Measurements from ENCODE around the gene TDRD9. TPM values are rescaled to one million over a fixed set of nuclear protein-coding genes. Genes with fewer than 3 reads are reported as not detected.

The TDRD9 gene
- total RNA-seq, 1 donor from 2014 or later = 4.8 TPM

DNA sequence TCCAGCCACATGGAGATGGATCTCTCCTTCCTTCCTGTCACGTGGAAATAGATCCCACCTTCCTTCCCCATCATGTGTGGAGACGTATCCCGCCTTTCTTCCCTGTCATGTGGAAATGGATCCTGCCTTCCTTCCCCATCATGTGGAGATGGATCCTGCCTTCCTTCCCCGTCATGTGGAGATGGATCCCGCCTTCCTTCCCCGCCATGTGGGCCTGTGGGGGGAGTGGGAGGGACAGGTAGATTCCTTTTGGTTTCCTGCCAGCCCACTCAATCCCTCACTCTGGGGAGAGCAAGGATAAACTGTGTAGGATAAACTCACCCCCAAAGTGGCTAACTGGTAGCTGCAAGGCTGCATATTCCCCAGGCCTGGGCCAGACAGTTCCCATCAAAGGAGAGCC lies 31.7 kb upstream of the TDRD9 start:
- no peaks in the 10 kb centered on the region for H3K9me3 ChIP-seq (replicated peaks)
- no peak for DNase-seq
- H3K36me3 ChIP-seq = no peaks in the 10 kb centered on the region
- no peak overlapping the region for H3K4me3 ChIP-seq
- H3K27ac ChIP-seq (replicated peaks) = no peak overlapping the region
- no peaks in the 10 kb centered on the region for H3K27me3 ChIP-seq (ENCODE audit: low read depth)
- TF ChIP-seq, protein P1, sequence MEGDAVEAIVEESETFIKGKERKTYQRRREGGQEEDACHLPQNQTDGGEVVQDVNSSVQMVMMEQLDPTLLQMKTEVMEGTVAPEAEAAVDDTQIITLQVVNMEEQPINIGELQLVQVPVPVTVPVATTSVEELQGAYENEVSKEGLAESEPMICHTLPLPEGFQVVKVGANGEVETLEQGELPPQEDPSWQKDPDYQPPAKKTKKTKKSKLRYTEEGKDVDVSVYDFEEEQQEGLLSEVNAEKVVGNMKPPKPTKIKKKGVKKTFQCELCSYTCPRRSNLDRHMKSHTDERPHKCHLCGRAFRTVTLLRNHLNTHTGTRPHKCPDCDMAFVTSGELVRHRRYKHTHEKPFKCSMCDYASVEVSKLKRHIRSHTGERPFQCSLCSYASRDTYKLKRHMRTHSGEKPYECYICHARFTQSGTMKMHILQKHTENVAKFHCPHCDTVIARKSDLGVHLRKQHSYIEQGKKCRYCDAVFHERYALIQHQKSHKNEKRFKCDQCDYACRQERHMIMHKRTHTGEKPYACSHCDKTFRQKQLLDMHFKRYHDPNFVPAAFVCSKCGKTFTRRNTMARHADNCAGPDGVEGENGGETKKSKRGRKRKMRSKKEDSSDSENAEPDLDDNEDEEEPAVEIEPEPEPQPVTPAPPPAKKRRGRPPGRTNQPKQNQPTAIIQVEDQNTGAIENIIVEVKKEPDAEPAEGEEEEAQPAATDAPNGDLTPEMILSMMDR (IDR thresholded peaks at IDR 0.05; ENCODE audit: borderline replicate concordance) = no peak
- H3K4me1 ChIP-seq = peaks cover 26% of the 10 kb centered on the region
- intact Hi-C loops (cut with micrococcal nuclease) = no loop called here

DNA sequence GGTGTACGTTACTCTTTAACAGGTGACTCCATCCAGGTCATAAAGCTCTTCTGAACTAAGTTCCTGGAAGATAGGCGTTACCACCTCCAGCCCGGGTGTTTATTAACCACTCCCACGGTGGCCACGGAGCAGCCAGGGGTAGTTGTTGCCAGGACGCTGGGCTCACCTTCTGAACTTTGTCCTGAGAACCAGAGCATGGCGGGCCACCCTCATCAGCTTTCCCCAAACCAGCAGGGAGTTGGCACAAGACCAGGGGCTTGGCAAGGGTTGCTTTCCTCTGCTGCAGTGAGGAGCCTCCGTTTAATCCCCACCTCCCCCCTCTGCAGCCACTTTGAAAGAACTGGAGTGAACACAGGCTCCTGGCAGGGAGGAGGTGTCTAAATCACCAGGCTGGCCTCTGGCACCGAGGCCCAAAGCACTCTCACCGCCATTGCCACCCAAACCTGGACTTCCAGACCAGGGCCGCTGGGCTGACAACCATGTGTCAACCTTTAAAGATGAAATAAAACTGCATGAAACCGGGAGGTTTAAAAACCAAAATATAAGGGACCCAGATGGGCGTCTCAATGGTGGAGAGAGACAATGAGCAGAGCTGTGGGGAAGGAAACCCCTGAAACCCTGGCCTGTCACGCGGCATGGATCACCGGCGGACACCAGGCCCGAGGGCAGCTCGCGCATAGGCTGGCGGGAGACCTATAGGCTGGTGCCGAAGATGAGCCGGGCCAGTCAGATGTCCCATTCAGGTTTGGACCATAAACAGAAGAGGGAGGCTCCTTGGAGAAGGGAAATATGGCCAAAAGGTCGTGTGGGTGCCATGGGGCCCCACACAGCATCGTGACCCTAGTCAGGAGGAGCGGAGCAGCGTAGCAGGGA lies 30.9 kb upstream of the TDRD9 start:
- Histone ChIP-seq H3K9me3 (replicated peaks) (no peaks in the 10 kb centered on the region), H3K27ac (replicated peaks) (peak overlapping the region; percentile 12), H3K4me3 (no peak overlapping the region), H3K36me3 (no peaks in the 10 kb centered on the region), H3K27me3 (ENCODE audit: low read depth) (no peaks in the 10 kb centered on the region), H3K4me1 (peaks cover 22% of the 10 kb centered on the region)
- intact Hi-C loops (cut with micrococcal nuclease) = no loop called here
- TF ChIP-seq, protein P1 (IDR thresholded peaks at IDR 0.05; ENCODE audit: borderline replicate concordance) = no peak
- DNase-seq = peak; percentile 42

DNA sequence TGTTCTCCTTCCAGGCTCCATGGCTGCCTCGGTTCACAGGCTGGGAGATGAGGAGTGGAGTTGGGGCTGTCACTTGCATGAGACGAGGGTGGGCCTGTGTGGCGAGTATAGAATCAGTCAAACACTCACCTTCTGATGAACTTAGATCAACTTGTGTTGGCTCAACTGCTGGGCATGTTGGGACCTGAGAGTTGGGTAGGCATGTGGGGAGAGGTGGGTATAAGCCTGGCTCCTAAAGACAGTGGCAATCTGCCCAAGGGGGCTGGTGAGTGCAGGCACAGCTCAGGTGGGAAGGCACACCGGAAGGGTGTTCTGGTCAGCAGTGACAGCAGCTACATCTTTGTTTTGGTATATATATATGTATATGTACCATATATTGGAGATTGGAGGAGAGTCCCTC lies 30.1 kb upstream of the TDRD9 start:
- H3K4me1 ChIP-seq = peaks cover 22% of the 10 kb centered on the region
- H3K4me3 ChIP-seq = no peak overlapping the region
- TF ChIP-seq, protein P1 (IDR thresholded peaks at IDR 0.05; ENCODE audit: borderline replicate concordance) = no peak
- intact Hi-C loops (cut with micrococcal nuclease) = no loop called here
- H3K36me3 ChIP-seq = no peaks in the 10 kb centered on the region
- no peaks in the 10 kb centered on the region for H3K27me3 ChIP-seq (ENCODE audit: low read depth)
- no peaks in the 10 kb centered on the region for H3K9me3 ChIP-seq (replicated peaks)
- DNase-seq = no peak
- no peak overlapping the region for H3K27ac ChIP-seq (replicated peaks)

DNA sequence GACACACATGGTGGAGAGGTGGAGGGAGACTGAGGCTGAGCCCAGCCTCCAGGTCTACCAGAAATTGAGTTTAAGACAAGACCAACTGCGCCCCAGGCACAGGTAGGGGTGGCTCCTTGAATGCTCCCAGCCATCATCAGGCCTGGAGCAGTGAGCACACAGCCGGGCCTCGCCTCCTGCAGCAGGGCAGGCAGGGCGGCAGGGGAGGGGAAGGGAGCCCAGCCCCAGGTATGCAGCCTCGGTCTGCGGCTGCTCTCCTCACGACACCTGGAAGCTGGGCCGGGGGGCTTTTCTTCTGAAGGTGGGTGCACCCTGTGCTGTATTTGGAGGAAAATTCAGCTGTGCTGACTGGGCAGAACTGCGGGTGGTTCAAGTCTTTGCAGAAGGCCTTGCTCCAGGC lies 29.5 kb upstream of the TDRD9 start:
- H3K36me3 ChIP-seq = no peaks in the 10 kb centered on the region
- peaks cover 22% of the 10 kb centered on the region for H3K4me1 ChIP-seq
- intact Hi-C loops (cut with micrococcal nuclease) = no loop called here
- H3K9me3 ChIP-seq (replicated peaks) = no peaks in the 10 kb centered on the region
- H3K27ac ChIP-seq (replicated peaks) = no peak overlapping the region
- DNase-seq = no peak
- H3K4me3 ChIP-seq = no peak overlapping the region
- TF ChIP-seq, protein P1 (IDR thresholded peaks at IDR 0.05; ENCODE audit: borderline replicate concordance) = no peak
- H3K27me3 ChIP-seq (ENCODE audit: low read depth) = no peaks in the 10 kb centered on the region

DNA sequence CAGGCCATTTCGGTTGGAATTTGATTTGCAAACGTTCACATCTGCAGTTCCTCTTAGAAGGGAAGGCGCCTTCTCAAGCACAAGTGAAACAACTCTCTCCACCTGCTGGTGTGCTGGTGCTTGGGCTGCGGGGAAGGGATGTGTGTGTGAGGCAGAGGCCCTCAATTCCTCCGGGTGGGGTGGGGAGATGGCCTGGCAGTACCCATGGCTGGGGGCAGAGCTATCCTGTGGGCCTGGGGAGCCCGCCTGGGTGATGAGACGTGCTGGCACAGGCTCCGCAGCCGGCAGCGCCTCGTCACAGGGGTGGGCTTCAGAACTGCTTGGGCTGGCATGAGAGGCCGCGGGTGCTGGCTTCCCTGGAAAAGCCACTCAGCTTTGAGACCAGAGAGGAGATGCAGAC lies 28.9 kb upstream of the TDRD9 start:
- H3K4me1 ChIP-seq = peaks cover 20% of the 10 kb centered on the region
- no peaks in the 10 kb centered on the region for H3K9me3 ChIP-seq (replicated peaks)
- no peak overlapping the region for H3K4me3 ChIP-seq
- intact Hi-C loops (cut with micrococcal nuclease) = no loop called here
- no peaks in the 10 kb centered on the region for H3K36me3 ChIP-seq
- no peaks in the 10 kb centered on the region for H3K27me3 ChIP-seq (ENCODE audit: low read depth)
- no peak overlapping the region for H3K27ac ChIP-seq (replicated peaks)
- TF ChIP-seq, protein P1 (IDR thresholded peaks at IDR 0.05; ENCODE audit: borderline replicate concordance) = no peak
- DNase-seq = no peak
